K562 (cell line): ENCODE results near the gene ADGRG1. TPM values are rescaled to one million over a fixed set of nuclear protein-coding genes. Genes with fewer than 3 reads are reported as not detected.

ENCODE experiments used
- ATAC-seq: fragments of 200-7000 bp; cut with Tn5 transposase; 3 replicates; pipeline ENCODE4 v1.9.1; 2020; ENCODE audit warnings: moderate library complexity
- BruUV-seq: library from RNA; stranded (reverse); fragments of 400-500 nt; replicated peaks from 2 replicates; lab custom pipeline; 2021; lab: Mats Ljungman, UMichigan
- CTCF ChIA-PET: fragments of 300-600 bp; formaldehyde crosslinking; extraction: SDS; loops from one replicate; lab custom pipeline; 2021; ENCODE audit warnings: low intra/inter-chr PET ratio; lab: Yijun Ruan, JAX
- POLR2A ChIA-PET: fragments of 300-600, 350-650 bp; sonication (Branson Sonifier 250); formaldehyde crosslinking; extraction: SDS; loops from one replicate; lab custom pipeline; 2021; ENCODE audit warnings: antibody characterized with exemption, inconsistent platforms; lab: Yijun Ruan, JAX
- DNase-seq, 4 experiments: peaks; one replicate each; pipeline versions ENCODE4 v3.0.0 to v3.0.0-alpha.2; 2011 to 2018; ENCODE audit warnings: low spot score in 3 of 4, mixed read lengths in 3 of 4; ENCODE audit errors: extremely low read depth in 1 of 4
- FAIRE-seq: peaks from 2 replicates; lab custom pipeline; 2011; peaks lifted over from hg19 to GRCh38; lab: Jason Lieb, UNC
- H2AFZ ChIP-seq: 2 replicates; pipeline ENCODE4 v1.6.0; 2011; ENCODE audit warnings: low read depth, low read length, control low read depth, inconsistent platforms
- H3K27ac ChIP-seq: fragments of 200-600 bp; 3 replicates; pipeline ENCODE4 v1.8.0; 2011; ENCODE audit warnings: low read depth, mild to moderate bottlenecking, control low read depth, inconsistent platforms, low read length, moderate library complexity, mixed read lengths; ENCODE audit errors: extremely low read depth
- H3K27me3 ChIP-seq, 2 experiments: fragments of 300-600 bp in 1 of 2; 2 replicates in 1 of 2; 3 replicates in 1 of 2; pipeline versions ENCODE4 v1.6.0 to v1.8.0; 2011; ENCODE audit warnings: inconsistent platforms in 2 of 2, low read length in 2 of 2, mild to moderate bottlenecking in 1 of 2, mixed read lengths in 1 of 2, moderate library complexity in 1 of 2; ENCODE audit not compliant: control insufficient read depth in 2 of 2, insufficient read depth in 2 of 2
- H3K36me3 ChIP-seq: fragments of 300-600 bp; 3 replicates; pipeline ENCODE4 v1.8.0; 2011; ENCODE audit warnings: mild to moderate bottlenecking, low read length, inconsistent platforms; ENCODE audit not compliant: control insufficient read depth, insufficient read depth
- H3K4me1 ChIP-seq, 2 experiments: fragments of 200-600 bp in 1 of 2; replicated peaks in 1 of 2; 2 replicates in 1 of 2; 3 replicates in 1 of 2; pipeline versions ENCODE4 v1.5.1 to v1.8.0; 2011; ENCODE audit warnings: inconsistent platforms in 2 of 2, low read length in 2 of 2, mild to moderate bottlenecking in 1 of 2, mixed read lengths in 1 of 2, moderate library complexity in 1 of 2; ENCODE audit not compliant: control insufficient read depth in 2 of 2, insufficient read depth in 2 of 2
- H3K4me2 ChIP-seq: 2 replicates; pipeline ENCODE4 v1.6.1; 2011; ENCODE audit warnings: low read length, control low read depth, inconsistent platforms, mixed read lengths; ENCODE audit not compliant: insufficient read depth
- H3K4me3 ChIP-seq: fragments of 200-600 bp; sonication (generic), shearing (Covaris generic); 2 replicates; pipeline ENCODE4 v1.5.1; 2016; ENCODE audit warnings: control low read depth, inconsistent platforms
- H3K79me2 ChIP-seq: fragments of 200-600 bp; 3 replicates; pipeline ENCODE4 v1.8.0; 2011; ENCODE audit warnings: low read length, inconsistent platforms; ENCODE audit not compliant: control insufficient read depth, insufficient read depth
- H3K9ac ChIP-seq, 2 experiments: 2 replicates each; pipeline versions ENCODE4 v1.6.0 to v1.6.1; 2011; ENCODE audit warnings: low read depth in 2 of 2, low read length in 2 of 2, control low read depth in 1 of 2, inconsistent platforms in 1 of 2, mild to moderate bottlenecking in 1 of 2, mixed read lengths in 1 of 2; ENCODE audit not compliant: insufficient read depth in 1 of 2
- H3K9me1 ChIP-seq: one replicate; pipeline ENCODE4 v1.6.0; 2011; ENCODE audit warnings: inconsistent platforms, mild to moderate bottlenecking, low read length, moderate library complexity; ENCODE audit not compliant: control insufficient read depth, insufficient read depth
- H3K9me3 ChIP-seq: replicated peaks from 2 replicates; pipeline ENCODE4 v1.5.1; 2011; ENCODE audit warnings: low read depth, low read length, inconsistent platforms; ENCODE audit not compliant: control insufficient read depth, insufficient read depth
- H4K20me1 ChIP-seq: replicated peaks from 2 replicates; pipeline ENCODE4 v1.6.1; 2011; ENCODE audit warnings: low read length, inconsistent platforms, mixed read lengths; ENCODE audit not compliant: control insufficient read depth, insufficient read depth
- HDGF ChIP-seq: fragments of 450-650 bp; IDR thresholded peaks from 2 replicates; pipeline ENCODE4 v1.6.1; 2016
- KDM2B ChIP-seq: fragments of 250-450 bp; sonication (Bioruptor Pico); IDR thresholded peaks from 2 replicates; pipeline ENCODE4 v1.8.0; 2021; ENCODE audit warnings: mild to moderate bottlenecking, moderate library complexity
- LARP7 ChIP-seq: fragments of 450-650 bp; IDR thresholded peaks from 2 replicates; pipeline ENCODE4 v1.6.1; 2016
- MBD1 ChIP-seq: fragments of 250-450 bp; sonication (Bioruptor Pico); IDR thresholded peaks from 2 replicates; pipeline ENCODE4 v1.8.0; 2022; ENCODE audit warnings: inconsistent platforms
- MYNN ChIP-seq, 2 experiments: sonication (generic); formaldehyde crosslinking in 1 of 2; IDR thresholded peaks; 2 replicates each; pipeline versions ENCODE4 v1.5.0 to v1.6.1; 2016 to 2020; ENCODE audit warnings: antibody characterized with exemption in 1 of 2, missing genetic modification reagents in 1 of 2
- NR4A1 ChIP-seq, 2 experiments: fragments of 250-450 bp in 1 of 2; fragments of 450-650 bp in 1 of 2; sonication (Bioruptor Pico) in 1 of 2; IDR thresholded peaks; 2 replicates each; pipeline versions ENCODE4 v1.4.0 to v1.6.1; 2016 to 2020; ENCODE audit warnings: mild to moderate bottlenecking in 2 of 2, missing compliant biosample characterization in 1 of 2, missing genetic modification characterization in 1 of 2, moderate library complexity in 1 of 2
- SIN3B ChIP-seq: fragments of 450-650 bp; IDR thresholded peaks from 2 replicates; pipeline ENCODE4 v1.6.1; 2017; ENCODE audit warnings: low read depth, mild to moderate bottlenecking, moderate library complexity
- STAT6 ChIP-seq: sonication (generic); formaldehyde crosslinking; IDR thresholded peaks from 2 replicates; pipeline ENCODE4 v1.8.1; 2023; ENCODE audit warnings: mild to moderate bottlenecking, missing genetic modification reagents
- WHSC1 ChIP-seq: IDR thresholded peaks from one replicate; pipeline ENCODE4 v1.6.1; 2012; ENCODE audit warnings: low read length, control low read depth, inconsistent platforms
- ZBTB5 ChIP-seq: fragments of 450-650 bp; IDR thresholded peaks from 2 replicates; pipeline ENCODE4 v1.6.1; 2017; ENCODE audit warnings: antibody characterized with exemption
- ZHX1 ChIP-seq: fragments of 150-350 bp; conservative IDR thresholded peaks from 2 replicates; pipeline ENCODE4 v1.6.1; 2014; ENCODE audit warnings: low read length
- WGBS: fragments of 100-300 bp; shearing (Covaris generic); methylation state at CpG from one replicate; pipeline ENCODE4 v1.1.6; 2016; ENCODE audit warnings: low coverage, mixed read lengths; ENCODE audit not compliant: insufficient coverage; ENCODE audit errors: missing lambda C conversion rate; 5-methylcytosine and 5-hydroxymethylcytosine counted together
- in situ Hi-C: fragments of 300-500 bp; cut with MboI; formaldehyde crosslinking; loops from 4 replicates; pipeline ENCODE4 v1.15.0; 2018; ENCODE audit warnings: inconsistent platforms, mixed read lengths
- intact Hi-C: fragments of 100-400 bp; cut with micrococcal nuclease; formaldehyde crosslinking; loops from 2 replicates; pipeline ENCODE4 v1.14.2; 2022
- polyA plus RNA-seq, 8 experiments: library from polyadenylated mRNA; depleted of rRNA in 4 of 8; stranded (reverse) in 5 of 8; unstranded in 3 of 8; fragments of >200 nt; fragmentation: Nextera tagmentation in 2 of 8; fragmentation: Illumina TruSeq in 1 of 8; extraction: Ambion mirVana in 2 of 8; extraction: Trizol in 1 of 8; gene quantifications; 2 replicates each; pipeline versions ENCODE4 v1.2.1 to v1.2.3, GENCODE V29; 2011 to 2014; ENCODE audit warnings: inconsistent platforms in 1 of 8, missing spikeins in 1 of 8
- total RNA-seq, 7 experiments: library from RNA; depleted of rRNA in 6 of 7; stranded (reverse); fragments of >200 nt in 6 of 7; fragmentation: Illumina TruSeq in 2 of 7; extraction: Trizol in 2 of 7; gene quantifications; 2 replicates each; pipeline versions ENCODE4 v1.2.1 to v1.2.3, GENCODE V29; 2011 to 2021; ENCODE audit warnings: low replicate concordance in 1 of 7

Gene ADGRG1
- total and polyA plus RNA-seq, 9 of the 15 experiments (the other 6 are each of a cell fraction or from before 2014, with no cell fraction given): 0.04 to 0.31 (median 0.16) TPM; not detected in 6

GRCh38 chr16:57643147-57643874, 14.9 kb downstream of the ADGRG1 start:
- Histone ChIP-seq H3K4me1 (peaks cover 0 to 5% of the 10 kb centered on the region in 2 experiments; a peak in 1 of 5 replicates), H2AFZ (no peak overlapping the region), H3K27me3 (peaks cover 4 to 35% of the 10 kb centered on the region in 2 experiments), H3K9me3 (peaks cover 3% of the 10 kb centered on the region), H3K79me2 (no peaks in the 10 kb centered on the region), H3K4me2 (no peak overlapping the region), H3K9me1 (no peaks in the 10 kb centered on the region), H3K9ac (no peak overlapping the region), H4K20me1 (peaks cover under 1% of the 10 kb centered on the region), H3K27ac (no peak overlapping the region), H3K36me3 (no peaks in the 10 kb centered on the region), H3K4me3 (no peak overlapping the region)
- ChIA-PET CTCF (no interaction called here), POLR2A (interaction anchor here (0.6 to 0.9 kb wide), 3 partner anchors 13 to 93 kb away, joined by 3 to 4 read pairs (median 3); no protein-coding TSS in a partner anchor)
- ATAC-seq (no peak), DNase-seq (no peak), FAIRE-seq (no peak)
- in situ Hi-C loops (no loop called here), intact Hi-C loops (loop anchor here (10.0 kb wide), 1 partner anchor 351 kb away; no protein-coding TSS in a partner anchor)
- WGBS: 7% methylated on average over 7 of the region's 7 CpGs
- BruUV-seq: no TSS peak
- TF ChIP-seq ZHX1 (no peak), ZBTB5 (no peak), HDGF (no peak), NR4A1 (CRISPR knock-in tag; IDR thresholded peaks at IDR 0.05) (no peak), NR4A1 (tag; IDR thresholded peaks at IDR 0.05) (no peak), MBD1 (CRISPR knock-in tag) (no peak), STAT6 (no peak), LARP7 (no peak), MYNN (IDR thresholded peaks at IDR 0.05) (no peak), MYNN (CRISPR knock-in tag; IDR thresholded peaks at IDR 0.05) (no peak), WHSC1 (no peak), KDM2B (CRISPR knock-in tag) (no peak), SIN3B (no peak)
